Endothelial cell of umbilical vein (primary cell): ENCODE results near the gene LNPEP. TPM values are rescaled to one million over a fixed set of nuclear protein-coding genes. Genes with fewer than 3 reads are reported as not detected.

ENCODE experiments used
- BruUV-seq: library from RNA; stranded (reverse); fragments of 400-500 nt; replicated peaks from 2 replicates; lab custom pipeline; 2021; lab: Mats Ljungman, UMichigan
- CTCF ChIA-PET: fragments of 300-600, 350-600 bp; sonication (Branson Sonifier 250); formaldehyde crosslinking; loops from one replicate; lab custom pipeline; 2021; ENCODE audit warnings: antibody characterized with exemption, inconsistent platforms; lab: Charles Lee
- POLR2A ChIA-PET: fragments of 300-600, 350-600 bp; sonication (Branson Sonifier 250); formaldehyde crosslinking; loops from one replicate; lab custom pipeline; 2021; ENCODE audit warnings: antibody characterized with exemption, inconsistent platforms; lab: Charles Lee
- DNase-seq: peaks from one replicate; pipeline ENCODE4 v3.0.0-alpha.2; 2011; ENCODE audit warnings: low read depth, low spot score
- FAIRE-seq: peaks from 2 replicates; lab custom pipeline; 2011; peaks lifted over from hg19 to GRCh38; lab: Jason Lieb, UNC
- H2AFZ ChIP-seq: 2 replicates; pipeline ENCODE4 v1.6.0; 2012; ENCODE audit warnings: low read depth, low read length, control low read depth, inconsistent platforms
- H3K27ac ChIP-seq: 2 replicates; pipeline ENCODE4 v1.5.1; 2011; ENCODE audit warnings: low read depth, mild to moderate bottlenecking, control low read depth, low read length, moderate library complexity; ENCODE audit not compliant: insufficient read depth
- H3K27me3 ChIP-seq, 2 experiments: 2 replicates each; pipeline versions ENCODE4 v1.6.0 to v1.6.1; 2011; ENCODE audit warnings: low read length in 2 of 2, mixed read lengths in 1 of 2; ENCODE audit not compliant: control insufficient read depth in 2 of 2, insufficient read depth in 2 of 2
- H3K36me3 ChIP-seq, 2 experiments: 2 replicates in 1 of 2; 3 replicates in 1 of 2; pipeline ENCODE4 v1.5.1; 2011; ENCODE audit warnings: low read length in 2 of 2, mild to moderate bottlenecking in 1 of 2, moderate library complexity in 1 of 2; ENCODE audit not compliant: control insufficient read depth in 2 of 2, insufficient read depth in 2 of 2; ENCODE audit errors: extremely low read depth in 1 of 2
- H3K4me1 ChIP-seq: 3 replicates; pipeline ENCODE4 v1.5.1; 2011; ENCODE audit warnings: mild to moderate bottlenecking, low read length; ENCODE audit not compliant: control insufficient read depth, insufficient read depth; ENCODE audit errors: extremely low read depth
- H3K4me2 ChIP-seq: 2 replicates; pipeline ENCODE4 v1.6.1; 2011; ENCODE audit warnings: low read length, control low read depth, mixed read lengths; ENCODE audit not compliant: insufficient read depth
- H3K4me3 ChIP-seq, 3 experiments: fragments of 200-600 bp in 1 of 3; sonication (generic), shearing (Covaris generic) in 1 of 3; replicated peaks in 1 of 3; 2 replicates each; pipeline ENCODE4 v1.5.1; 2011 to 2016; ENCODE audit warnings: control low read depth in 3 of 3, low read length in 3 of 3, mild to moderate bottlenecking in 2 of 3, inconsistent platforms in 1 of 3, low read depth in 1 of 3, moderate library complexity in 1 of 3; ENCODE audit not compliant: insufficient read depth in 1 of 3
- H3K79me2 ChIP-seq: 2 replicates; pipeline ENCODE4 v1.6.0; 2012; ENCODE audit warnings: low read length, inconsistent platforms; ENCODE audit not compliant: control insufficient read depth, insufficient read depth
- H3K9ac ChIP-seq: replicated peaks from 2 replicates; pipeline ENCODE3; 2011; ENCODE audit warnings: low read length, control low read depth; ENCODE audit not compliant: insufficient read depth; ENCODE audit errors: extremely low read depth
- H3K9me1 ChIP-seq: replicated peaks from 3 replicates; pipeline ENCODE4 v1.6.0; 2011; ENCODE audit warnings: mild to moderate bottlenecking, low read length; ENCODE audit not compliant: control insufficient read depth, insufficient read depth; ENCODE audit errors: extremely low read depth
- H3K9me3 ChIP-seq: replicated peaks from 2 replicates; pipeline ENCODE4 v1.5.1; 2012; ENCODE audit warnings: low read length, inconsistent platforms; ENCODE audit not compliant: control insufficient read depth, insufficient read depth
- H4K20me1 ChIP-seq: replicated peaks from 2 replicates; pipeline ENCODE3; 2011; ENCODE audit warnings: mild to moderate bottlenecking, low read length; ENCODE audit not compliant: control insufficient read depth, insufficient read depth; ENCODE audit errors: extremely low read depth
- CTCF ChIP-seq, 2 donors: IDR thresholded peaks; 1 replicate in 1 of 2; 2 replicates in 1 of 2; pipeline ENCODE4 v1.5.1; 2011; ENCODE audit warnings: low read length in 2 of 2, mild to moderate bottlenecking in 2 of 2, moderate library complexity in 2 of 2, control low read depth in 1 of 2, inconsistent platforms in 1 of 2, low read depth in 1 of 2; ENCODE audit not compliant: insufficient read depth in 1 of 2; ENCODE audit errors: extremely low read depth in 1 of 2
- EZH2 ChIP-seq: IDR thresholded peaks from 2 replicates; pipeline ENCODE4 v1.6.1; 2012; ENCODE audit warnings: borderline replicate concordance, low read depth, mild to moderate bottlenecking, moderate library complexity, low read length, inconsistent platforms; ENCODE audit not compliant: severe bottlenecking
- FOS ChIP-seq: IDR thresholded peaks from 2 replicates; pipeline ENCODE4 v1.6.1; 2011; ENCODE audit warnings: mild to moderate bottlenecking, low read length, moderate library complexity, borderline replicate concordance; ENCODE audit not compliant: insufficient read depth
- GATA2 ChIP-seq: IDR thresholded peaks from 2 replicates; pipeline ENCODE4 v1.7.0; 2011; ENCODE audit warnings: low read depth, mild to moderate bottlenecking, moderate library complexity, mixed read lengths, low read length; ENCODE audit not compliant: insufficient read length, insufficient read depth
- JUN ChIP-seq: IDR thresholded peaks from 2 replicates; pipeline ENCODE4 v1.6.1; 2011; ENCODE audit warnings: borderline replicate concordance, low read depth; ENCODE audit not compliant: insufficient read length, insufficient read depth
- MAX ChIP-seq: IDR thresholded peaks from 2 replicates; pipeline ENCODE4 v1.6.1; 2011; ENCODE audit not compliant: insufficient read depth, insufficient read length
- MYC ChIP-seq: IDR thresholded peaks from one replicate; pipeline ENCODE4 v1.6.1; 2011; ENCODE audit warnings: mild to moderate bottlenecking, low read depth, low read length
- POLR2A ChIP-seq: IDR thresholded peaks from 2 replicates; pipeline ENCODE4 v1.6.1; 2012; ENCODE audit warnings: low read depth, mild to moderate bottlenecking, control low read depth, low read length
- POLR2AphosphoS5 ChIP-seq: IDR thresholded peaks from 2 replicates; pipeline ENCODE4 v1.6.1; 2012; ENCODE audit warnings: low read depth, mild to moderate bottlenecking, control low read depth, low read length, moderate library complexity; ENCODE audit not compliant: insufficient read depth
- dilution Hi-C: fragments of 300-500 bp; cut with MboI; formaldehyde crosslinking; loops from one replicate; pipeline ENCODE4 v1.15.0; 2019; ENCODE audit warnings: low sequenced_read_pairs; ENCODE audit not compliant: extremely low pct_ligation_motif_present
- intact Hi-C: fragments of 100-400 bp; cut with micrococcal nuclease; formaldehyde crosslinking; loops from one replicate; pipeline ENCODE4 v1.10.0; 2022
- polyA plus RNA-seq, 4 experiments: library from polyadenylated mRNA; depleted of rRNA in 3 of 4; stranded (reverse) in 3 of 4; unstranded in 1 of 4; fragments of >200 nt; gene quantifications; 2 replicates each; pipeline versions ENCODE4 v1.2.1 to v1.2.3, GENCODE V29; 2011 to 2012; ENCODE audit warnings: missing spikeins in 1 of 4
- total RNA-seq: library from RNA; stranded (reverse); gene quantifications from 2 replicates; pipeline ENCODE4 v1.2.3, GENCODE V29; 2021

The LNPEP gene
- total and polyA plus RNA-seq, 2 donors (not counting 3 experiments of a cell fraction or from before 2014, with no cell fraction given): 7.0 to 23.5 TPM

- POLR2A ChIA-PET: no interaction called here
- H3K27me3 ChIP-seq: no peaks in the 10 kb centered on the region
- no peaks in the 10 kb centered on the region for H3K79me2 ChIP-seq
- no peaks in the 10 kb centered on the region for H3K9me3 ChIP-seq
- H2AFZ ChIP-seq: no peak overlapping the region
- intact Hi-C loops: no loop called here
- no peaks in the 10 kb centered on the region for H3K9me1 ChIP-seq
- H3K4me2 ChIP-seq: no peak overlapping the region
- CTCF ChIA-PET: interaction anchor here (1.0 to 1.9 kb wide), 4 partner anchors 18 to 158 kb away, joined by 3 to 8 read pairs (median 4); partner anchors contain the start of gene LIX1
- H4K20me1 ChIP-seq: no peaks in the 10 kb centered on the region
- TF ChIP-seq CTCF (IDR thresholded peaks at IDR 0.05; ENCODE audit: extremely low read depth in 1 of 2, insufficient read depth in 1 of 2, low read depth in 1 of 2, low read length in 2 of 2): no peak
- TF ChIP-seq FOS: no peak
- no peak for TF ChIP-seq POLR2A
- no peak for TF ChIP-seq JUN
- TF ChIP-seq GATA2: no peak
- no peak for TF ChIP-seq MYC
- no peak for TF ChIP-seq MAX
- TF ChIP-seq POLR2AphosphoS5: no peak
- TF ChIP-seq EZH2: no peak
- FAIRE-seq (no peak), DNase-seq (no peak)
- H3K9ac ChIP-seq: no peak overlapping the region
- BruUV-seq: no TSS peak
- peaks cover 7 to 8% of the 10 kb centered on the region in 2 experiments for H3K36me3 ChIP-seq
- H3K4me1 ChIP-seq: no peaks in the 10 kb centered on the region
- no peak overlapping the region for H3K4me3 ChIP-seq
- H3K27ac ChIP-seq: no peak overlapping the region
- dilution Hi-C loops: no loop called here
Observed at GRCh38 chr5:97026721-97027120, 90.8 kb downstream of the LNPEP start.
